GM19351 (cell line): Measurements from ENCODE around the gene PA2G4.
"Not testable (repeated sequence)": the region's sequence is repeated elsewhere in the genome, so short reads cannot be mapped to it uniquely, and the experiment has no call there.

Experiments used
- ATAC-seq: cut with Tn5 transposase; IDR thresholded peaks from one replicate; pipeline ENCODE4 v1.9.1; 2021; ENCODE audit warnings: mild to moderate bottlenecking, moderate library complexity; ENCODE audit not compliant: unreplicated experiment

The PA2G4 gene

DNA sequence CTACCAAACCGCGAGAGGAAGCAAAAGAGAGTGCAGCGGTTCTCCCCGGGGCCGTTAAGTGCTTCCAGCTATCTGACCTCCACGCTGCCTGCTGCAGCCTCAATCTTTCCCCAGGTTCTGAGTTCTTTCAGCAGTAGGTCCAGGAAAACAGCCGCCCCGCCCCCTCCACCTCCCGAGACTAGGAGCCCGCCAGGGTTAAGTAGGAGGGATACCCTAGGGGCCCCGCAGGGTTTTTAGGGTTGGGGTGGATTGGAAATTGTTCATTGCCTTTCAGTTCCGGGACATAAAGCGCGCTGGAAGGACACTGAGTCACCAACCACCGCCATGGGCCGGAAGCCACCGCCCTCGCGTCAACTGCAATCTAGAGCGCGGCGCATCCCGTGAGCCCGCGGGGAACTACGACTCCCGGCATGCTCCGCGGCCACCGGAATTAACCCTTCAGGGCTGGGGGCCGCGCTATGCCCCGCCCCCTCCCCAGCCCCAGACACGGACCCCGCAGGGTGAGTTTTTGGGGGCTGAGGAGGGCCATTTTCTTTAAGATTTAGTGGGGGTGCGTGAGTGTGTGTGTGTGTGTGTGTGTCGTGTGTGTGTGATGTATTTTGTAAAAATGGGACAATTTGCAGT, 47.9 kb downstream of the PA2G4 start, which contains the start of gene MYL6B:
TSS of gene MYL6B (plus strand) at position 456 of the 624 bp plus-strand sequence. CDS start 1,332 bp downstream, outside the sequence.
- peak; percentile 87 for ATAC-seq

GRCh38 chr12:56152756-56153677, 48.7 kb downstream of the PA2G4 start:
- ATAC-seq = no peak

- no peak for ATAC-seq
Observed at GRCh38 chr12:56153678-56154065, 49.3 kb downstream of the PA2G4 start.

- ATAC-seq = no peak
Observed at GRCh38 chr12:56154246-56154771, 50.0 kb downstream of the PA2G4 start.

GRCh38 chr12:56154818-56155217, 50.5 kb downstream of the PA2G4 start:
- no peak for ATAC-seq

GRCh38 chr12:56155256-56155845, 51.0 kb downstream of the PA2G4 start:
- ATAC-seq = no peak

- not testable (repeated sequence) for ATAC-seq
Observed at GRCh38 chr12:56156464-56157200, 52.3 kb downstream of the PA2G4 start.

DNA sequence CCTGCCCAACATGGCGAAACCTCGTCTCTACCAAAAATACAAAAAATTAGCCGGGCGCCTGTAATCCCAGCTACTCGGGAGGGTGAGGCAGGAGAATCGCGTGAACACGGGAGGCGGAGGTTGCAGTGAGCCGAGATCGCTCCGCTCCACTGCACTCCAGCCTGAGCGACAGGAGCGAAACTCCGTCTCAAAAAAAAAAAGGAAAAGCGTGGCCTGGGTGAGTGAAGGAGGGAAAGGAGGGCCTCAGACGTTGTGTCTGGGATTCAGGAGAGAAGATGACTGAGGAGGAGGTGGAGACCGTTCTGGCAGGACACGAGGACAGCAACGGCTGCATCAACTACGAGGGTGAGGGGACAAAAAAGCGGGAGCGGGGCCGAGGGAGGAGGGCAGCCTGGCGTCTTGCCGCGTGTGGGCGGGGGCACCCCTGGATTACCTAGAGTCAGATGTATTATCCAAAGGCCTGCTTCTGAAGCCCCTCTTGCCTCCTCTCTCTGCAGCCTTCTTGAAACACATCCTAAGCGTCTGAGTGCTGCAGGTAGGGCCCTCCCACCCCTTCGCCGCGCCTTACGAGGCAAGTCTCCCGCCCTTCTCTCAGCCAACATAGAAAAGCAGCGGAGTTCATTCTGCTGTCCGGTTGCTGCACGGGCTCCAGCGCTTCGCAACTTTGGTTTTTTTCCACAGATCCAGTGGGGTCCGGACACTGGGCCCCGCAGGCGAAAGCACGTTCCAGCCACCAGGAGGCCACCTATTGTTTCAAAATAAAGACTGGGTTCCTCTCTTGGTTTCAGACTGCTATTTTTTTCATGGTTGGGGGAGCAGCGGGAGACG, 53.1 kb downstream of the PA2G4 start:
- peak; percentile 26 for ATAC-seq

- ATAC-seq = peak; percentile 80
Observed at GRCh38 chr12:56158029-56158925, 53.9 kb downstream of the PA2G4 start, which contains the start of gene MYL6. MYL6 (plus strand) TSS chr12:56158359; CDS start chr12:56158402, 43 bp downstream.

DNA sequence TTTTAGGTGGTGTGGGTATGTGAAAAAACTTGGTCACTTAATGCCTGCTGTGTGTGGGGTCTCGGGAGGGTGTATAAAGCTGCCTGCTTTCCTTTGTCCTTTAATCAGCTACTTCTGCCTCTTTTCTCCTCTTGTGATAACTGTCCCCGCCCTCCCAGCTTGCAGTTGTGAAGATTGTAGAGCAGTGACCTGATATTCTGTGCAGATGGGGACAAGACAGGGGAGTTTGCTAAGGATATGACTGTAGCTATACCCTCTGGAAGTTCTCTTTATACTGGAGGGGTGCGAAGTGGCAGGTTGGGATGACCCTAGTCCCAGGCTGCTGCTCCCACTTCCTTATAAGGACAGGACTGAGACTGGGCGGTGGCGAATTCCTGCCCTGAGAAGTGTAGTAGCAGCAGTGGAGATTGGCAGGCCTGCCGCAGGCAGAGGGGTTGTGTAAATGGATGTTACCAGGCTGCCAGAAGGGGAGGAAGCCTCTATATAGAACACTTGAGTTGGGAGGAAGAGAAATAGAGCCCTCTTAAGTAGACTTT, 54.6 kb downstream of the PA2G4 start:
- no peak for ATAC-seq

DNA sequence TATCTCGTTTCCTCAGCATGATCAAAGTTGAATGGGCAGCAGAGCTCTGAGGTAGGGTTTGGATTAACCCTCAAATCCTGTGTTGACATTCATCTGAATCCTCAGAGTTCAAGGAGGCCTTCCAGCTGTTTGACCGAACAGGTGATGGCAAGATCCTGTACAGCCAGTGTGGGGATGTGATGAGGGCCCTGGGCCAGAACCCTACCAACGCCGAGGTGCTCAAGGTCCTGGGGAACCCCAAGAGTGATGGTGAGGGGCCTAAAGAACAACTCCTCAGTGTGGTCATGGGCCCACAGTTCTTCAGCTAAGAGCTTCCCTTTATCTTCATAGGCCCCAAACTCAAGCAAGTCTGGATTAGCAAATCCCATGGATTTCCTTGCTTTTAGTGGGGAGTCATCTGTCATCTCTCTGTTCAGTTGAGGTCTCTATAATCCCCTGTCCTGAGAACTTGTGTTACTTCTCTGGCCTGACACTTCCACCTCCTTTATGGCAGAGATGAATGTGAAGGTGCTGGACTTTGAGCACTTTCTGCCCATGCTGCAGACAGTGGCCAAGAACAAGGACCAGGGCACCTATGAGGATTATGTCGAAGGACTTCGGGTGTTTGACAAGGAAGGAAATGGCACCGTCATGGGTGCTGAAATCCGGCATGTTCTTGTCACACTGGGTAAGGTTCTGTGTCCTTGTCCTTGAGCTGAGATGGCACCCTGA, 55.3 kb downstream of the PA2G4 start:
- no peak for ATAC-seq

- ATAC-seq = no peak
Observed at GRCh38 chr12:56160193-56160763, 55.9 kb downstream of the PA2G4 start.

DNA sequence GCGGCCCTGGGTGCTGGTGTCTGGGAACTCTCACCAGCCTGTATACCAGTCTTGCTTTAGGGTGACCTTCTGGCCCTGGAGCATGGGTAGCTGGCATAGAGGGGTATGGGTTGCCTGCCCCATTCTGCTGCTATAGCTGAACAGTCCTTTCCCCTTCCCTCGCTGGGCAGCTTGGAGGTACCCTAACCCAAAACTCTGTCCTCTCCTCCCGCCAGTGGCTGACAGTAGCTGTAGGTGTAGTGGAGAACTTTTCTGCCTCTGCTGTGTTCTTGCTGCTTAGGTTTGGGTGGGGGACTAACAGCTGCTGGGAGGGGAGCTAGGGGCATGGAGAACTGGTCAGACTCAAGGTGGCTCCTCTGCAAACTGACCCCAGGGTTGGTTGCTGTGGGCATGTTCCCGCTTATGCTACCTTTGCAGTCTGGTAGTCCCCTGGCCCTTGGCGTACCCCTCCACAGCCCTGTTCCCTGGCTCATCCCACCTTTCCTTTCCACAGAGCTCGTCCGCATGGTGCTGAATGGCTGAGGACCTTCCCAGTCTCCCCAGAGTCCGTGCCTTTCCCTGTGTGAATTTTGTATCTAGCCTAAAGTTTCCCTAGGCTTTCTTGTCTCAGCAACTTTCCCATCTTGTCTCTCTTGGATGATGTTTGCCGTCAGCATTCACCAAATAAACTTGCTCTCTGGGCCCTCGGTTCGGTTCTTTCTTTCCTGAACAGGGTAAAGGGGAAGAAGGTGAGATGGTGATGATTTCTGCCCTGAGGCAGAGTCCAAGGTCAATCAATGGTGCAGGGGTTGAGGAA, 56.7 kb downstream of the PA2G4 start:
- ATAC-seq = no peak

DNA sequence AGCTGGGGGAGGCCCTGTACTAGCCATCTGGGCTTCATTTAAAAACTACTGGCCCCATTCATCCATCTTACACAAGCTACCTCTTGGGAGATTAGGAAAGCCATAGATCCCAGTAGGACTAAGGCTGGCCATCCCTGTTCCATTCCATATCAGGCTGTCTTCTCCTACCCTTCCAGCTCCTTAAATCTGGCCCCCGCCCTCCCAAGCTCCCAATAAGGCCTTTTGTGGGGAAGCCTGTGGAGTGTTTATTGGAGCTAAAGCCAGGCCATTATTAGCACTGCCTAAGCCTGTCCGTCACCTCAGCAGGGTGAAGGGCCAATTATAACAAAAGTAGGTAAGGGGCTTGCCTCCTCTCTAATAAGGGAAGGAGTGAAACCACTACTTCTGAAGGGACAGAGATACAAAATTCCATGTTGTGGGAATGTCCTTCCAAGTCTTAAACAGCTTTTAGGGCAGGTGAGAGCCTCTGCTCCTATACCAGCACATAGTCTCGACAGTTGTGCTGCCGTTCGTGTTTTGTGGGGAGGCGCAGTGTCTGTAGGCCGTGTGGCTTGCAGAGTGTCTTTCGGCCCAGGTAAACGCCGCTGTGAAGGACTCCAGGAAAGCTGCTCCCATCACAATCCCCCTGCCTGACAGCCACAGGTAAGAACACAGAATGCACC, 57.5 kb downstream of the PA2G4 start:
- no peak for ATAC-seq

DNA sequence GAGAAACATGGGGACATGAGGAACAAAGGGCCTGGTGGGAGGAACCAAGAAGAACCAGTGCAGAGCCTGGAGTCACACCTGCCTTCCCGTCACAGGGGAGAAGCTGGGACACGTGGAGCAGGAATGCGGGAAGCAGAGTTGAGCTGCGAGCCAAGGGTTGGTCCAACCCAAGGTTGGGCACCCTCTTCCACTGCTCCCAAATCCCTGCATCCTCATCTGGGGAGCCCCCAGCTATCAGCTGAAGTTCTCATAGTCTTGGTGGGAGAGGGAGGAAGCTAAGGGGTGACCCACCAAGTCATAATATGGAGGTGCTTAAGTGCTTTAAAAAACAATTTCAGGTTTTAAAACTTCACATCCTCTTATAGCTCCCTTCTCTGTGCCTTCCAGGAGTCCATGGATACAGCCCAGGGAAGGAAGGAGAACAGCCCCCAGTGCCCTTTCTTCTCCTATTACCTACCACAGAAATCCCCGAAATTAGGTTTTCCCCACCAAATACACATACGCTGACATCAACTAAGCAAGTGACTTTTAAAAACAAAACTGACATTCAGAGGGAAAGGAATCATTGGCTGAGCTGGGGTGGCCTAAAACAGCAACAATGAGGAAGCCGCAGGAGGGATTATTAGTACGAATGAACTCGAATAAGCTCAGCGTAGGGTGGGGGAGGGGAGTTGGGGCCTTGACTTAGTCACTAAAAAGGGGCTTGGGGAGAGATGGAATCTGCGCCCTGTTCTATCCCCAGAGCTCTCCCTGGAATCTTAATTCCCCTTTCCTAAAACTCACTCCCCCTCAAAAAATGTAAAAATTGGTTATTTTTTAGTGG, 58.3 kb downstream of the PA2G4 start:
- ATAC-seq = no peak
